H1 (cell line): ENCODE measurements around the gene TNRC6C. TPM values are rescaled to one million over a fixed set of nuclear protein-coding genes. Genes with fewer than 3 reads are reported as not detected.

Source experiments
- CEBPB ChIP-seq: IDR thresholded peaks from 2 replicates; pipeline ENCODE4 v1.6.1; 2012; ENCODE audit warnings: low read depth, low read length
- polyA plus RNA-seq, 7 experiments: library from polyadenylated mRNA; depleted of rRNA in 3 of 7; stranded (reverse) in 5 of 7; unstranded in 2 of 7; fragments of >200 nt in 5 of 7; fragments of 200-250 nt in 2 of 7; gene quantifications; 1 replicate in 5 of 7; 2 replicates in 1 of 7; 4 replicates in 1 of 7; pipeline versions ENCODE4 v1.2.1 to v1.2.3, GENCODE V29; 2011 to 2013; ENCODE audit warnings: missing spikeins in 2 of 7, mixed read lengths in 2 of 7
- total RNA-seq: library from RNA; stranded (reverse); fragmentation: NEBNext Ultra II Directional; extraction: Animal tissue kit (Norgen Biotek cat#: 25700); gene quantifications from 2 replicates; pipeline ENCODE4 v1.2.1, GENCODE V29; 2021
- TF ChIP-seq, protein P1 (sequence below): fragments of 300-600 bp; sonication (generic); IDR thresholded peaks from 2 replicates; pipeline ENCODE4 v1.7.1; 2012; ENCODE audit warnings: low read length, moderate library complexity, mild to moderate bottlenecking, inconsistent platforms; ENCODE audit not compliant: insufficient replicate concordance

Gene TNRC6C
- total and polyA plus RNA-seq, 2 of the 8 experiments (the other 6 are each of a cell fraction or from before 2014, with no cell fraction given): 2.8 to 28.9 TPM

DNA sequence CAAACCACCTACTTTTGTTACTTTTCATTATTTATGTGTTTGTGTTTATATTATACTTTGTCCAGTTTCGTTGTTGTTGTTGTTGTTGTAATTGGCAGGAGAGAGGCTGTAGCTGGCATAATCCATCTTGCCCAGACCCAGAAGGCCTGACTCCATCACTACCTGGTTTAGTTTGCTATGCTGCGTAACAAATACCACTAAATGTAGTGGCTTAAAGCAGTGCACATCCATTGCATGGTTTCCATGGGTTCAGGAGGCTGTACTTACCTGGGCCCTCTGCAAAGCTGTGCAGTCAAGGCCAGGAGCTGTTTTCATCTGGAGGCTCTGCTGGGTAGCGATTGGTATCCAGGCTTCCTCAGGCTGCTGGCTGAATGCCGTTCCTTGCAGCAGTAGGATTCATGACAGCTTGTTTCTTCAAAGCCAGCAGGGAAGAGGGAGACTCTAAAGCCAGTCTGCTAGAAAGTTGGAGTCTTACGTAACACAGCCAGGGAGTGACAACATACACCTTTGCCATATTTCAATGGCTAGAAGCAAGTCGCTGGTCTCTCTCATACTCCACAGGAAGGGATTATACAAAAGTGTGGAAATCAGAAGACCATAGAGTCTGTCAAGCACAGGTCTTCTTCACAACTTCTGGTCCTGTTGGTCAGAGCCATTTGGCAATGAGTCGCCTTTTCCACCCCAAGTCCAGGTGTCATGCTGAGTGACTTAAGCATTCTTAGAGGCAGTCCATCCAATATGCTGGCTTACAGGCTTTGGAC is 41.1 kb downstream of the TNRC6C start (continued):
- TF ChIP-seq, protein P1, sequence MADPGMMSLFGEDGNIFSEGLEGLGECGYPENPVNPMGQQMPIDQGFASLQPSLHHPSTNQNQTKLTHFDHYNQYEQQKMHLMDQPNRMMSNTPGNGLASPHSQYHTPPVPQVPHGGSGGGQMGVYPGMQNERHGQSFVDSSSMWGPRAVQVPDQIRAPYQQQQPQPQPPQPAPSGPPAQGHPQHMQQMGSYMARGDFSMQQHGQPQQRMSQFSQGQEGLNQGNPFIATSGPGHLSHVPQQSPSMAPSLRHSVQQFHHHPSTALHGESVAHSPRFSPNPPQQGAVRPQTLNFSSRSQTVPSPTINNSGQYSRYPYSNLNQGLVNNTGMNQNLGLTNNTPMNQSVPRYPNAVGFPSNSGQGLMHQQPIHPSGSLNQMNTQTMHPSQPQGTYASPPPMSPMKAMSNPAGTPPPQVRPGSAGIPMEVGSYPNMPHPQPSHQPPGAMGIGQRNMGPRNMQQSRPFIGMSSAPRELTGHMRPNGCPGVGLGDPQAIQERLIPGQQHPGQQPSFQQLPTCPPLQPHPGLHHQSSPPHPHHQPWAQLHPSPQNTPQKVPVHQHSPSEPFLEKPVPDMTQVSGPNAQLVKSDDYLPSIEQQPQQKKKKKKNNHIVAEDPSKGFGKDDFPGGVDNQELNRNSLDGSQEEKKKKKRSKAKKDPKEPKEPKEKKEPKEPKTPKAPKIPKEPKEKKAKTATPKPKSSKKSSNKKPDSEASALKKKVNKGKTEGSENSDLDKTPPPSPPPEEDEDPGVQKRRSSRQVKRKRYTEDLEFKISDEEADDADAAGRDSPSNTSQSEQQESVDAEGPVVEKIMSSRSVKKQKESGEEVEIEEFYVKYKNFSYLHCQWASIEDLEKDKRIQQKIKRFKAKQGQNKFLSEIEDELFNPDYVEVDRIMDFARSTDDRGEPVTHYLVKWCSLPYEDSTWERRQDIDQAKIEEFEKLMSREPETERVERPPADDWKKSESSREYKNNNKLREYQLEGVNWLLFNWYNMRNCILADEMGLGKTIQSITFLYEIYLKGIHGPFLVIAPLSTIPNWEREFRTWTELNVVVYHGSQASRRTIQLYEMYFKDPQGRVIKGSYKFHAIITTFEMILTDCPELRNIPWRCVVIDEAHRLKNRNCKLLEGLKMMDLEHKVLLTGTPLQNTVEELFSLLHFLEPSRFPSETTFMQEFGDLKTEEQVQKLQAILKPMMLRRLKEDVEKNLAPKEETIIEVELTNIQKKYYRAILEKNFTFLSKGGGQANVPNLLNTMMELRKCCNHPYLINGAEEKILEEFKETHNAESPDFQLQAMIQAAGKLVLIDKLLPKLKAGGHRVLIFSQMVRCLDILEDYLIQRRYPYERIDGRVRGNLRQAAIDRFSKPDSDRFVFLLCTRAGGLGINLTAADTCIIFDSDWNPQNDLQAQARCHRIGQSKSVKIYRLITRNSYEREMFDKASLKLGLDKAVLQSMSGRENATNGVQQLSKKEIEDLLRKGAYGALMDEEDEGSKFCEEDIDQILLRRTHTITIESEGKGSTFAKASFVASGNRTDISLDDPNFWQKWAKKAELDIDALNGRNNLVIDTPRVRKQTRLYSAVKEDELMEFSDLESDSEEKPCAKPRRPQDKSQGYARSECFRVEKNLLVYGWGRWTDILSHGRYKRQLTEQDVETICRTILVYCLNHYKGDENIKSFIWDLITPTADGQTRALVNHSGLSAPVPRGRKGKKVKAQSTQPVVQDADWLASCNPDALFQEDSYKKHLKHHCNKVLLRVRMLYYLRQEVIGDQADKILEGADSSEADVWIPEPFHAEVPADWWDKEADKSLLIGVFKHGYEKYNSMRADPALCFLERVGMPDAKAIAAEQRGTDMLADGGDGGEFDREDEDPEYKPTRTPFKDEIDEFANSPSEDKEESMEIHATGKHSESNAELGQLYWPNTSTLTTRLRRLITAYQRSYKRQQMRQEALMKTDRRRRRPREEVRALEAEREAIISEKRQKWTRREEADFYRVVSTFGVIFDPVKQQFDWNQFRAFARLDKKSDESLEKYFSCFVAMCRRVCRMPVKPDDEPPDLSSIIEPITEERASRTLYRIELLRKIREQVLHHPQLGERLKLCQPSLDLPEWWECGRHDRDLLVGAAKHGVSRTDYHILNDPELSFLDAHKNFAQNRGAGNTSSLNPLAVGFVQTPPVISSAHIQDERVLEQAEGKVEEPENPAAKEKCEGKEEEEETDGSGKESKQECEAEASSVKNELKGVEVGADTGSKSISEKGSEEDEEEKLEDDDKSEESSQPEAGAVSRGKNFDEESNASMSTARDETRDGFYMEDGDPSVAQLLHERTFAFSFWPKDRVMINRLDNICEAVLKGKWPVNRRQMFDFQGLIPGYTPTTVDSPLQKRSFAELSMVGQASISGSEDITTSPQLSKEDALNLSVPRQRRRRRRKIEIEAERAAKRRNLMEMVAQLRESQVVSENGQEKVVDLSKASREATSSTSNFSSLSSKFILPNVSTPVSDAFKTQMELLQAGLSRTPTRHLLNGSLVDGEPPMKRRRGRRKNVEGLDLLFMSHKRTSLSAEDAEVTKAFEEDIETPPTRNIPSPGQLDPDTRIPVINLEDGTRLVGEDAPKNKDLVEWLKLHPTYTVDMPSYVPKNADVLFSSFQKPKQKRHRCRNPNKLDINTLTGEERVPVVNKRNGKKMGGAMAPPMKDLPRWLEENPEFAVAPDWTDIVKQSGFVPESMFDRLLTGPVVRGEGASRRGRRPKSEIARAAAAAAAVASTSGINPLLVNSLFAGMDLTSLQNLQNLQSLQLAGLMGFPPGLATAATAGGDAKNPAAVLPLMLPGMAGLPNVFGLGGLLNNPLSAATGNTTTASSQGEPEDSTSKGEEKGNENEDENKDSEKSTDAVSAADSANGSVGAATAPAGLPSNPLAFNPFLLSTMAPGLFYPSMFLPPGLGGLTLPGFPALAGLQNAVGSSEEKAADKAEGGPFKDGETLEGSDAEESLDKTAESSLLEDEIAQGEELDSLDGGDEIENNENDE: no peak
- TF ChIP-seq CEBPB: peak; percentile 55; the same call in 1 of the 2 replicates
- TF ChIP-seq, all 59 proteins: peak for 2
